RWPE1 (cell line): ENCODE data around the gene MBD3L2B.
"Not testable (repeated sequence)": the region's sequence is repeated elsewhere in the genome, so short reads cannot be mapped to it uniquely, and the experiment has no call there.

ENCODE experiments used
- CTCF ChIA-PET: fragments of 350-600 bp; sonication (Branson Sonifier 250); formaldehyde crosslinking; extraction: SDS; loops from one replicate; lab custom pipeline; 2021; lab: Yijun Ruan, JAX
- POLR2A ChIA-PET: fragments of 400-600 bp; formaldehyde crosslinking; extraction: SDS; loops from one replicate; lab custom pipeline; 2020; ENCODE audit warnings: antibody characterized with exemption; ENCODE audit not compliant: low non-redundant PET; lab: Yijun Ruan, JAX
- DNase-seq: peaks from one replicate; pipeline ENCODE4 v3.0.0; 2012; ENCODE audit warnings: low spot score
- H3K27ac ChIP-seq: fragments of 450-650 bp; 2 replicates; pipeline ENCODE4 v1.5.1; 2017
- CTCF ChIP-seq: fragments of 450-650 bp; conservative IDR thresholded peaks from 2 replicates; pipeline ENCODE4 v1.5.1; 2017; ENCODE audit warnings: low read depth, mild to moderate bottlenecking

Gene MBD3L2B

DNA sequence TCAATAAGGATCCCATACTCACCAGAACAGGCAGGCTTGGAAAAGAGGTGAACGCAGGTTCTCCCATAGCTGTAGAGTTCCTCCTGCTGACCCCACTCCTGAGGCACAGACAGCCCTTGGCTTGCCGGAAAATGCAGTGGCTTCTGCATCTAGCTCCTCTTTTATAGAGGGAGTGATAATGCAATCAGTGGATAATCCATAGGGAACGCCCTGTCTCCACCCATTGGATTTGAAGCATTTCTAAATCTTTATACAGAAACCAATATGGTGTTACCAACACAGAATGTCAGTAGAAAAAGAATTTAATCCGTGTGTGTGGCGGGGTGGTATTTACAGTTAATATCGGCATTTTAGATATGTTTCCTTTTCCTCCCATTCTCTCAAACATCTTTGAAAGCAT lies at the start of gene MBD3L2B:
TSS of gene MBD3L2B (minus strand) at position 101 of the 400 bp plus-strand sequence. CDS start at position 67, 34 bp downstream.
- POLR2A ChIA-PET, CTCF ChIA-PET, DNase-seq, H3K27ac ChIP-seq: not testable (repeated sequence)

DNA sequence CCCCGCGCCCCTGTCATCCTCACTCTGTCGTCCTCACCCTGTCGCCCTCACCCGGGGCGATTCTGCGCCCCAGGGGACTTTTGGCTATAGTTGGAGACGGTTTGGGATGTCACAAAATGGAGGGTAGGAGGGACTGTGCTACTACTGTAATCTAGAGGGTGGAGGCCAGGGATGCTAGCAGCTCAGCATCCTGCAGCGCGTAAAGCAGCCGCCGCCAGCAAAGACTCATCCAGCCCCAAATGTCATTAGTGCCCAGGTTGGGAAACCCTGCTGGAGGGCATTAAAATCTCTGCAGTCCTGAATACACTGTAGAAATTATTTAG lies 48.6 kb upstream of the MBD3L2B start:
- no peak for TF ChIP-seq CTCF
- CTCF ChIA-PET: interaction anchor here (0.6 kb wide), 1 partner anchor 651 kb away, joined by 4 read pairs; no protein-coding TSS in a partner anchor
- peak overlapping the region; percentile 87 for H3K27ac ChIP-seq
- DNase-seq: no peak
- POLR2A ChIA-PET: interaction anchor here (0.8 kb wide), 1 partner anchor 29 kb away, joined by 3 read pairs; no protein-coding TSS in a partner anchor

- ChIA-PET POLR2A (interaction anchor here (0.6 to 0.8 kb wide), 4 partner anchors 30 to 1027 kb away, joined by 3 to 5 read pairs (median 4); no protein-coding TSS in a partner anchor), CTCF (interaction anchor here (0.6 to 0.7 kb wide), 2 partner anchors 156 to 652 kb away, joined by 4 read pairs; no protein-coding TSS in a partner anchor)
- H3K27ac ChIP-seq: peak within 1 kb of the TSS; percentile 87
- no peak for TF ChIP-seq CTCF
- DNase-seq: peak; percentile 96
Measured at GRCh38 chr19:7069042-7069903, 48.0 kb upstream of the MBD3L2B start, which contains the start of gene ZNF557. Gene ZNF557 (plus strand): TSS chr19:7069703. CDS start chr19:7075075, 5,372 bp downstream.

DNA sequence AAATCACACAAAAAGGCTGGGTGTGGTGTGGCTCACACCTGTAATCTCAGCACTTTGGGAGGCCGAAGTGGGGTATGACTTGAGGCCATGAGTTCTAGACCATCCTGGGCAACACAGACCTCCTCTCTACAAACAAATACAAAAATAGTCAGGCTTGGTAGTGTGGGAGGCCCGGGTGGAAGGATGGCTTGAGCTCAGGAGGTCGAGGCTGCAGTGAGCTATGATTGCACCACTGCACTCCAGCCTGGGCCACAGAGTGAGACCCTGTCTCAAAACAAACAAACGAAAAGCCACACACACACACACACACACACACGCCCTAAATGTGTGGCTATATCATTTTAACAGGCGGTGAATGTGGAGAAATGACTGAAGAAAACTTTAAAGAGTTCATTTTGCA lies 47.4 kb upstream of the MBD3L2B start:
- CTCF ChIA-PET: no interaction called here
- POLR2A ChIA-PET: interaction anchor here (0.6 kb wide), 2 partner anchors 126 to 405 kb away, joined by 3 to 5 read pairs; no protein-coding TSS in a partner anchor
- peak overlapping the region; percentile 87 for H3K27ac ChIP-seq
- TF ChIP-seq CTCF: no peak
- no peak for DNase-seq

- no peak overlapping the region for H3K27ac ChIP-seq
- TF ChIP-seq CTCF: no peak
- DNase-seq: no peak
- POLR2A ChIA-PET: no interaction called here
- CTCF ChIA-PET: no interaction called here
Measured at GRCh38 chr19:7067716-7068115, 46.5 kb upstream of the MBD3L2B start.

- H3K27ac ChIP-seq, POLR2A ChIA-PET, DNase-seq: not testable (repeated sequence)
- CTCF ChIA-PET: interaction anchor here (0.6 kb wide), 1 partner anchor 621 kb away, joined by 5 read pairs; no protein-coding TSS in a partner anchor
- TF ChIP-seq CTCF: 0 out of 2 replicates have a peak, but pooled peaks have one; percentile 9
Measured at GRCh38 chr19:7067122-7067521, 45.9 kb upstream of the MBD3L2B start.
